Testis (tissue), 3 donors: Measurements from ENCODE around the gene PCDHGA3. TPM values are rescaled to one million over a fixed set of nuclear protein-coding genes. Genes with fewer than 3 reads are reported as not detected.
A peak's percentile ranks its signal among the peaks of the same experiment; 100 is the strongest.
"Not testable (repeated sequence)": the region's sequence is repeated elsewhere in the genome, so short reads cannot be mapped to it uniquely, and the experiment has no call there.

Experiments
- DNase-seq: peaks from one replicate; pipeline ENCODE4 v3.0.0-alpha.2; 2019
- H3K27ac ChIP-seq, 2 donors: fragments of 200-600 bp; sonication (generic); one replicate each; pipeline ENCODE4 v1.5.1; 2019
- H3K27me3 ChIP-seq: fragments of 200-600 bp; sonication (generic); one replicate; pipeline ENCODE4 v1.5.1; 2019
- H3K36me3 ChIP-seq: fragments of 200-600 bp; sonication (generic); one replicate; pipeline ENCODE4 v1.5.1; 2017; ENCODE audit warnings: low read depth; ENCODE audit errors: missing control alignments
- H3K4me1 ChIP-seq: fragments of 200-600 bp; sonication (generic); one replicate; pipeline ENCODE4 v1.5.1; 2019
- H3K4me3 ChIP-seq, 2 donors: fragments of 200-600 bp; sonication (generic); one replicate each; pipeline ENCODE4 v1.5.1; 2017 to 2019
- H3K9me3 ChIP-seq: fragments of 200-600 bp; sonication (generic); one replicate; pipeline ENCODE4 v1.5.1; 2017
- CTCF ChIP-seq, 3 experiments: fragments of 450-650 bp in 2 of 3; fragments of 200-600 bp in 1 of 3; sonication (generic) in 1 of 3; IDR thresholded peaks; one replicate each; pipeline ENCODE4 v1.5.1; 2016 to 2019; ENCODE audit warnings: antibody characterized with exemption in 3 of 3, mild to moderate bottlenecking in 2 of 3, moderate library complexity in 1 of 3
- POLR2A ChIP-seq: fragments of 450-650 bp; IDR thresholded peaks from one replicate; pipeline ENCODE4 v1.6.1; 2017; ENCODE audit warnings: antibody characterized with exemption, mild to moderate bottlenecking, moderate library complexity
- WGBS, 2 donors: methylation state at CpG; one replicate each; pipeline ENCODE4 v1.1.5; 2018; 5-methylcytosine and 5-hydroxymethylcytosine counted together
- intact Hi-C: fragments of 100-400 bp; cut with DNase I; formaldehyde crosslinking; loops from one replicate; pipeline ENCODE4 v1.15.1; 2023; ENCODE audit warnings: low total_unique reads
- polyA plus RNA-seq: library from polyadenylated mRNA; stranded (reverse); fragments of 350-450 nt; fragmentation: Illumina TruSeq; extraction: RNeasy Lipid Tissue Mini Kit (QIAGEN cat#74804); gene quantifications from one replicate; pipeline ENCODE4 v1.2.3, GENCODE V29; 2014; ENCODE audit warnings: low read depth, low replicate concordance; ENCODE audit not compliant: insufficient read depth
- total RNA-seq, 2 donors: library from RNA; depleted of rRNA; stranded (reverse); fragments of >200 nt; gene quantifications; one replicate each; pipeline ENCODE4 v1.2.3, GENCODE V29; 2016

Gene PCDHGA3
- total and polyA plus RNA-seq, 3 donors from 2014 or later, result 4.4 to 31.8 (median 19.3) TPM

- no peak for DNase-seq
- no peak overlapping the region for H3K27ac ChIP-seq
- no peaks in the 10 kb centered on the region for H3K9me3 ChIP-seq
- H3K36me3 ChIP-seq, result no peaks in the 10 kb centered on the region
- TF ChIP-seq POLR2A, result no peak
- no peak for TF ChIP-seq CTCF (IDR thresholded peaks at IDR 0.05)
- no peaks in the 10 kb centered on the region for H3K4me1 ChIP-seq
- no peak overlapping the region for H3K4me3 ChIP-seq
- no peaks in the 10 kb centered on the region for H3K27me3 ChIP-seq
- intact Hi-C loops, result no loop called here
- 80 to 89% methylated on average over 3 of the region's 3 CpGs for WGBS, 2 donors
Measured at GRCh38 chr5:141322261-141322660, 21.4 kb upstream of the PCDHGA3 start.

GRCh38 chr5:141326088-141326854, 17.4 kb upstream of the PCDHGA3 start:
- TF ChIP-seq CTCF (IDR thresholded peaks at IDR 0.05) (peak; percentile 39 to 45 (median 40)), POLR2A (no peak)
- Histone ChIP-seq H3K9me3 (no peaks in the 10 kb centered on the region), H3K4me1 (no peaks in the 10 kb centered on the region), H3K36me3 (no peaks in the 10 kb centered on the region), H3K27ac (peak overlapping the region; percentile 72 to 73), H3K27me3 (no peaks in the 10 kb centered on the region), H3K4me3 (peak overlapping the region; percentile 38 to 52)
- 9 to 13% methylated on average over 27 of the region's 27 CpGs for WGBS, 2 donors
- intact Hi-C loops, result no loop called here
- peak; percentile 88 for DNase-seq

- Histone ChIP-seq H3K36me3 (no peaks in the 10 kb centered on the region), H3K27ac (no peak overlapping the region), H3K27me3 (no peaks in the 10 kb centered on the region), H3K4me1 (no peaks in the 10 kb centered on the region), H3K4me3 (no peak overlapping the region), H3K9me3 (no peaks in the 10 kb centered on the region)
- TF ChIP-seq POLR2A, result no peak
- TF ChIP-seq CTCF (IDR thresholded peaks at IDR 0.05), result no peak
- DNase-seq, result no peak
- WGBS, 2 donors, result 79 to 80% methylated on average over 1 to 8 of the region's 8 CpGs
- intact Hi-C loops, result no loop called here
Measured at GRCh38 chr5:141328231-141328630, 15.4 kb upstream of the PCDHGA3 start.

- DNase-seq, result peak; percentile 79
Measured at GRCh38 chr5:141330299-141331080, 13.1 kb upstream of the PCDHGA3 start, which contains the start of gene PCDHGA1. PCDHGA1 (plus strand) TSS chr5:141330514.

GRCh38 chr5:141332571-141332970, 11.1 kb upstream of the PCDHGA3 start:
- H3K4me1 ChIP-seq, H3K27me3 ChIP-seq, H3K4me3 ChIP-seq, DNase-seq, H3K36me3 ChIP-seq, intact Hi-C loops, H3K9me3 ChIP-seq, H3K27ac ChIP-seq: not testable (repeated sequence)
- WGBS, 2 donors, result 11 to 30% methylated on average over 2 to 27 of the region's 39 CpGs

More at GRCh38 chr5:141330299-141331080, 13.1 kb upstream of the PCDHGA3 start, which contains the start of gene PCDHGA1:
- Histone ChIP-seq H3K27ac (no peak within 1 kb of the TSS), H3K4me1 (no peaks in the 10 kb centered on the region), H3K4me3 (no peak within 1 kb of the TSS), H3K36me3 (no peaks in the 10 kb centered on the region), H3K27me3 (no peaks in the 10 kb centered on the region), H3K9me3 (no peaks in the 10 kb centered on the region)
- WGBS, 2 donors, result 15 to 26% methylated on average over 21 of the region's 21 CpGs
- no peak for TF ChIP-seq POLR2A
- TF ChIP-seq CTCF (IDR thresholded peaks at IDR 0.05), result peak in 2 of 3 experiments; percentile 8 to 23
- intact Hi-C loops, result no loop called here
